A549 (cell line): Measurements from ENCODE around the gene CAMTA1.

ENCODE experiments used
- NFE2L2 ChIP-seq: fragments of 150-350 bp; conservative IDR thresholded peaks from 2 replicates; pipeline ENCODE4 v1.6.1; 2014; ENCODE audit warnings: low read length
- RFX5 ChIP-seq: fragments of 450-650 bp; IDR thresholded peaks from 2 replicates; pipeline ENCODE4 v1.7.1; 2014; ENCODE audit warnings: antibody characterized with exemption, mild to moderate bottlenecking, moderate library complexity
- SMC3 ChIP-seq: fragments of >200 bp; sonication (Bioruptor Twin); formaldehyde crosslinking; IDR thresholded peaks from 3 replicates; pipeline ENCODE4 v1.6.1; 2018; ENCODE audit warnings: inconsistent platforms
- TF ChIP-seq, protein P1 (sequence below): fragments of >200 bp; sonication (Bioruptor Twin); formaldehyde crosslinking; IDR thresholded peaks from 3 replicates; pipeline ENCODE4 v1.5.1; 2016

DNA sequence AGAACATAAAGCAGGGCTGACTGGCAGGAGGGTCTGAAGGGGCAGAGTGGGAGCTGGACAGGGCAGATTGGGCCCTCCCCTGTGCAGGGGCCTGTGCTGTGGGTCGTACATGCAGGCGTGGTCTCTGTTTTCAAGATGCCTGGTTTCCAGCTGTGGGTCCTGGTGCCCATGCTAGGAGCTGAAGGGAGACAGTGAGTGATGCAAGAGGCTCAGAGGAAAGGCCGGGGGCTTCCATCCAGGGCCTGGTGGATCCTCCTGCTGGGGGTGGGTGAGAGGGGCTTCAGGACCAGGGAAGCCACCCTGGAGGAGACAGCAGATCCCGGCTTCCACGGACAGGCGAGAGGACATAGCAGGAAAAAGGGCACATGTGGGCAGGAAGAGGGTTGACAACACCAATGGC, 636.8 kb downstream of the CAMTA1 start:
- no peak for TF ChIP-seq NFE2L2
- TF ChIP-seq, protein P1, sequence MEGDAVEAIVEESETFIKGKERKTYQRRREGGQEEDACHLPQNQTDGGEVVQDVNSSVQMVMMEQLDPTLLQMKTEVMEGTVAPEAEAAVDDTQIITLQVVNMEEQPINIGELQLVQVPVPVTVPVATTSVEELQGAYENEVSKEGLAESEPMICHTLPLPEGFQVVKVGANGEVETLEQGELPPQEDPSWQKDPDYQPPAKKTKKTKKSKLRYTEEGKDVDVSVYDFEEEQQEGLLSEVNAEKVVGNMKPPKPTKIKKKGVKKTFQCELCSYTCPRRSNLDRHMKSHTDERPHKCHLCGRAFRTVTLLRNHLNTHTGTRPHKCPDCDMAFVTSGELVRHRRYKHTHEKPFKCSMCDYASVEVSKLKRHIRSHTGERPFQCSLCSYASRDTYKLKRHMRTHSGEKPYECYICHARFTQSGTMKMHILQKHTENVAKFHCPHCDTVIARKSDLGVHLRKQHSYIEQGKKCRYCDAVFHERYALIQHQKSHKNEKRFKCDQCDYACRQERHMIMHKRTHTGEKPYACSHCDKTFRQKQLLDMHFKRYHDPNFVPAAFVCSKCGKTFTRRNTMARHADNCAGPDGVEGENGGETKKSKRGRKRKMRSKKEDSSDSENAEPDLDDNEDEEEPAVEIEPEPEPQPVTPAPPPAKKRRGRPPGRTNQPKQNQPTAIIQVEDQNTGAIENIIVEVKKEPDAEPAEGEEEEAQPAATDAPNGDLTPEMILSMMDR, result no peak
- TF ChIP-seq SMC3, result no peak
- TF ChIP-seq RFX5, result no peak
